ENCODE results near the gene MVK.
A peak's percentile ranks its signal among the peaks of the same experiment; 100 is the strongest.
"Not testable (repeated sequence)": the region's sequence is repeated elsewhere in the genome, so short reads cannot be mapped to it uniquely, and the experiment has no call there.

Gene MVK

DNA sequence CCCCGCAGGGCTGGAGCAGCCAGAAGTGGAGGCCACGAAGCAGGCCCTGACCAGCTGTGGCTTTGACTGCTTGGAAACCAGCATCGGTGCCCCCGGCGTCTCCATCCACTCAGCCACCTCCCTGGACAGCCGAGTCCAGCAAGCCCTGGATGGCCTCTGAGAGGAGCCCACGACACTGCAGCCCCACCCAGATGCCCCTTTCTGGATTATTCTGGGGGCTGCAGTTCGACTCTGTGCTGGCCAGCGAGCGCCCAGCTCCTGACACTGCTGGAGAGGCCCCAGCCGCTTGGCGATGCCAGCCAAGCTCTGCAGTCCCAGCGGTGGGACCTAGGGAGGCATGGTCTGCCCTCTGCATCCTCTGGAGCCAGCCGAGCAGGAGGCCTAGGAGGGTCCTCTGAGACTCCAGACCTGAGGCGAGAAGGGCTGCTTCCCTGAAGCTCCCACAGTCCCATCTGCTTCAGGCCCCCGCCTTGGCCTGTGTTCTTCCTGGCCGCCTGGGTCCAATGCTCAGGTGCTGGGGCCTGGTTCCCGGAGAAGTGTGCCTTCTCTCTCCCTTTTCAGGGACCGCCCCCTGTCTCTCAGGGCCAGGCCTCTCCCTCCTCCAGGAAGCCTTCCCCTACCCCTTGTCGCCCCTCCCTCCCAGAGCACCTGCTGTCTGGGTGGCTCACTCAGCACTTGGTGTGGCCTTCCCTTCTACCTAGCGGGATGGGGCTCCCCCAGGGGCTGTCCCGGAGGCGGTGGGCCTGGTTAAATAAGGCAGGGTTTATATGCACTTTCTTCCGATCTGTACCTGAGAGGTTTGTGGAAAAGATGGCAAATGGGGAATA lies 23.0 kb downstream of the MVK start:
- H3K4me3 Mint-ChIP-seq = no peak overlapping the region

DNA sequence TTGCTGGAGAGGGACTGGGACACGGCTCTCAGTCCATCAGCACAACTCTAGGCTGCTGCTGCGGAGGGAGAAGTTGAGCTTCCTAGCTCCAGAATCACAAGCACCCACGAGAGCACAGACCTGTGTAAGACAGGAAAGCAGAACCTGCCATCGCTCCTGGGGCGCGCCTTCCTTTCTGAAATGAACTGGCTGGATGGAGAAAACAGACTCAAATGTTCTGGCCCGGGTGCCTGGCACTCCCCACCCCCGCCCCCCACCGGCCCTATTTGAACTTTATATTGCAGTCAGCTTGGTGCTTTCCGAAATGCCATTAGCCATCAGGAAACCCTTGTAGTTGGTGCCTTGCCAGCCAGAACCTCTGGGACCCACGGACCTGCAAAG lies 23.8 kb downstream of the MVK start:
- peak overlapping the region; percentile 43 for H3K4me3 Mint-ChIP-seq
- H3K4me1 Mint-ChIP-seq = peaks cover 10% of the 10 kb centered on the region
- H3K27me3 Mint-ChIP-seq = no peaks in the 10 kb centered on the region
- no peaks in the 10 kb centered on the region for H3K9me3 Mint-ChIP-seq
- no peaks in the 10 kb centered on the region for H3K36me3 Mint-ChIP-seq
- no peak overlapping the region for H3K27ac Mint-ChIP-seq
- ATAC-seq (ENCODE audit: low read depth) = peak; percentile 8
- DNase-seq (ENCODE audit: low spot score in 2 of 2) = no peak

More for the DNA sequence above, 23.0 kb downstream of the MVK start:
- DNase-seq (ENCODE audit: low spot score in 2 of 2) (no peak), ATAC-seq (ENCODE audit: low read depth) (no peak)
- Mint-ChIP-seq H3K27me3 (no peaks in the 10 kb centered on the region), H3K36me3 (no peaks in the 10 kb centered on the region), H3K27ac (no peak overlapping the region), H3K4me1 (peaks cover 10% of the 10 kb centered on the region), H3K9me3 (no peaks in the 10 kb centered on the region)

- DNase-seq (ENCODE audit: low spot score in 2 of 2) (peak; percentile 36 to 62), ATAC-seq (ENCODE audit: low read depth) (peak; percentile 62)
- H3K4me1 Mint-ChIP-seq = peaks cover 10% of the 10 kb centered on the region
- peak overlapping the region; percentile 43 for H3K4me3 Mint-ChIP-seq
- H3K27me3 Mint-ChIP-seq = no peaks in the 10 kb centered on the region
- H3K27ac Mint-ChIP-seq = no peak overlapping the region
- no peaks in the 10 kb centered on the region for H3K9me3 Mint-ChIP-seq
- H3K36me3 Mint-ChIP-seq = no peaks in the 10 kb centered on the region
Observed at GRCh38 chr12:109597795-109598427, 24.3 kb downstream of the MVK start.

DNA sequence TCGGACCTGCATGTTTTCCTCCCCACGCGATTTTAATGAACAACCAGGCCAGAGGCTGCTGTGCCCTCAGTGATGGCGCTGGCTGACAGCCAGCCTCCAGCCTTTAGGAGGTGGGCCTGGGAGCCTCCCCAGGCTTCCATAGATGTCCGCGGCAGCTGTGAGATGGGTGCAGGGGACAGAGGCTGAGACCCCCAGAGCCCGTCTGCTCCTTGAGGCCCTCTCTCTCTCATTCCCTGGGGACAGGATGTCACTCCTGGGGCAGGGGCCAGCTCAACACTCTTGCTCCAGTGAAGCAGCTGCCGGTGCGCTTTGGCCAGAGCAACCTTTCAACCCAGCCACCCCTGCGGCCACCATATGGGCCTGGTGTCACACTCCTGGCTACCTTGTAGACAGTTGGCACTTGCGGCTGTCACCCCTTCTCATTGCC lies 24.8 kb downstream of the MVK start:
- DNase-seq (ENCODE audit: low spot score in 2 of 2) = no peak
- no peaks in the 10 kb centered on the region for H3K27me3 Mint-ChIP-seq
- H3K36me3 Mint-ChIP-seq = no peaks in the 10 kb centered on the region
- no peak overlapping the region for H3K27ac Mint-ChIP-seq
- H3K4me3 Mint-ChIP-seq = no peak overlapping the region
- no peaks in the 10 kb centered on the region for H3K9me3 Mint-ChIP-seq
- peaks cover 10% of the 10 kb centered on the region for H3K4me1 Mint-ChIP-seq
- ATAC-seq (ENCODE audit: low read depth) = no peak

DNA sequence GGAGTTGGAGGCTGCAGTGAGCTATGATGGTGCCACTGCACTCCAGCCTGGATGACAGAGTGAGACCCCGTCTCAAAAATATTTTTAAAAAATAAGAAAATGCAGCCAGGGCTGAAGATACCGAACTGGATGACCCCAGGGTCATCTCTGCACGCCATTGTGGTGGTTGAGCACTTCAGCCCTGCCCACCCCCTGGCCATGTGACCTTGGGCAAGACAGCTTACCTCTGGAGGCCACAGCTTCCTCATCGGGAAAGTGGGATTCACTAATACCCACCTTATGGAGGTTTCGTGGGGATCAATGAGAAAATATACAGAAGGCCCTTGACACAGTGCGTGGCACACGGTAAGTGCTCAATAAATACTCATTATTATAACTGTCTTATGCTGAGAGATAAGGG lies 25.5 kb downstream of the MVK start:
- Mint-ChIP-seq H3K36me3 (no peaks in the 10 kb centered on the region), H3K4me1 (peaks cover 14% of the 10 kb centered on the region), H3K27me3 (no peaks in the 10 kb centered on the region), H3K9me3 (no peaks in the 10 kb centered on the region), H3K27ac (no peak overlapping the region), H3K4me3 (no peak overlapping the region)
- DNase-seq (ENCODE audit: low spot score in 2 of 2) (no peak), ATAC-seq (ENCODE audit: low read depth) (no peak)

GRCh38 chr12:109600481-109600880 lies 26.9 kb downstream of the MVK start:
- DNase-seq (ENCODE audit: low spot score in 2 of 2) (no peak), ATAC-seq (ENCODE audit: low read depth) (no peak)
- Mint-ChIP-seq H3K27ac (peak overlapping the region; percentile 50), H3K36me3 (no peaks in the 10 kb centered on the region), H3K27me3 (peaks cover 2% of the 10 kb centered on the region), H3K9me3 (no peaks in the 10 kb centered on the region), H3K4me3 (no peak overlapping the region), H3K4me1 (peaks cover 14% of the 10 kb centered on the region)

- H3K9me3 Mint-ChIP-seq = no peaks in the 10 kb centered on the region
- H3K4me1 Mint-ChIP-seq = peaks cover 10% of the 10 kb centered on the region
- DNase-seq (ENCODE audit: low spot score in 2 of 2) (no peak), ATAC-seq (ENCODE audit: low read depth) (no peak)
- H3K4me3 Mint-ChIP-seq = no peak overlapping the region
- H3K36me3 Mint-ChIP-seq = no peaks in the 10 kb centered on the region
- H3K27me3 Mint-ChIP-seq = peaks cover 2% of the 10 kb centered on the region
- peak overlapping the region; percentile 50 for H3K27ac Mint-ChIP-seq
Observed at GRCh38 chr12:109600995-109601394, 27.4 kb downstream of the MVK start.

DNA sequence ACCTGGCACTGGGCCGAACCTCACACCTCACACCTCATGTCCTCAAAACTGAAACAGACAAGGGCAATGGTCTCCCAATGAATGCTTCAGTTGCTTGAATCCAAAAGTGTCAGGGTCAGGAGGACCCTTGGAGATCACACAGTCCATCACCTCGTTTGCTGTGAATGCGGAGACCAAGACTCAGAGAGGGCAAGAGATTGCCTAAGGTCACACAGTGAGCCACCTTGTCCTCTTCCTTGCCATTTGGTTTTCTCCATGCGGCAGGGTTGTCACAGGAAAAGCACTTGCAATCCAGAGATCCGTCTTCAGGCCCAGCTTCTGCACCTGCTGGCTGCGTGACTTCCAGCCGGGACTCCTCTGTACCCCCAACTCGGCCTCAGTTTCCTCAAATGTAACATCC lies 28.0 kb downstream of the MVK start:
- H3K9me3 Mint-ChIP-seq = no peaks in the 10 kb centered on the region
- peaks cover 2% of the 10 kb centered on the region for H3K27me3 Mint-ChIP-seq
- no peak overlapping the region for H3K4me3 Mint-ChIP-seq

DNA sequence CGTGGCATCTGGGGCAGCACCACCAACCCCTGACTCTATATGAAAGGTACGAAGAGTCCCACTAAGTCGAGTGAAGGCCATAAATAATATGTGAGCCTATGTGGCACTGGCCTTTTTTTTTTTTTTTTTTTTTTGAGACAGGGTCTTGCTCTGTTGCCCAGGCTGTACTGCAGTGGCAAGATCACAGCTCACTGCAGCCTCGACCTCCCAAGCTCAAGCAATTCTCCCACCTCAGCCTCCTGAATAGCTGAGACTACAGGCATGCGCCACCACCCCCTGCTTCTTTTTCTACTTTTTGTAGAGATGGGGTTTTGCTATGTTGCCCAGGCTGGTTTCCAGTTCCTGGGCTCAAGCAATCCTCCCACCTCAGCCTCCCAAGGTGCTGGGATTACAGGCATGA lies 28.5 kb downstream of the MVK start:
- not testable (repeated sequence) for H3K27ac Mint-ChIP-seq; H3K36me3 Mint-ChIP-seq; H3K4me3 Mint-ChIP-seq; H3K9me3 Mint-ChIP-seq; H3K27me3 Mint-ChIP-seq; DNase-seq (ENCODE audit: low spot score in 2 of 2); ATAC-seq (ENCODE audit: low read depth)
- H3K4me1 Mint-ChIP-seq = peaks cover 10% of the 10 kb centered on the region

More for the DNA sequence above, 28.0 kb downstream of the MVK start:
- Mint-ChIP-seq H3K4me1 (peaks cover 10% of the 10 kb centered on the region), H3K36me3 (no peaks in the 10 kb centered on the region), H3K27ac (peak overlapping the region; percentile 50)
- no peak for ATAC-seq (ENCODE audit: low read depth)
- no peak for DNase-seq (ENCODE audit: low spot score in 2 of 2)

DNA sequence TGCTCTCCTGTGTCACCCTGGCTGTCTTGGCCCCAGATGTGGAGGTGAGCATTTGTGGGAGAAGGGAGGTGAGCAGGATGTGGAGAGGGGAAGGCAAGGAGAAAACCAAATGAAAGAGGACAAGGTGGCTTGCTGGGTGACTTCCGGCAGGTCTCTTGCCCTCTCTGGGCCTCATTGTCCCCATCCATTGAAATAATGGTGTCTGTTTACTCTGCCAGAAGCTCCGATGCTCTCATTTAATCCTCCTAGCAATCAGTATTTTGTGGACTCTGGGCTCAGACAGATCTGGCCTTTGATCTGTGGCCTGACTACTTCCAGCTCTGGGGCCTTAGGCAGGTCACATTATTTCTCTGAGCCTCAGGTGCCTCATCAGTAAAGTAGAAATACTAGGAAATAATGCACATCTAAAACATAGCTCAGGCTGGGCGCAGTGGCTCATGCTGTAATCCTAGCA lies 30.6 kb downstream of the MVK start:
- Mint-ChIP-seq H3K4me1 (peaks cover 4% of the 10 kb centered on the region), H3K4me3 (no peak overlapping the region)

DNA sequence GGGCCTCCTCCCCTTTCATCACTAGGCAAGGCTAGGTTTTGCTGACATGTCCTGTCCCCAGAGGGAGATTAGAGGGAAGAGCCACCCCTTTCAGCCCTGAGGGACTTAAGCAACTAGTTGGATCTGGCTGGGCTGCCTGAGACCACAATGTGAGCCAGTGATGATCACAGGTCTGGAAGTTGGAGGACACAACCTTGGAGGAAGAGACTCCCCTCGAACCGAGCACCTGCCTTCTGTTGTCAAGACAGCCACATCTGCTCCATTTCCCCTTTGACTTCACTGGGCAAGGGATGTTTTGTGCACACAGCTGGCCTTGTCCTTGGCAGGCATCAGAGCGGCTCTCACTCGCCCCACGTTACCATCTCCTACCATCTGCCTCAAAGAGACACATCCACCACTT lies 31.4 kb downstream of the MVK start:
- H3K4me3 Mint-ChIP-seq = no peak overlapping the region
- no peak overlapping the region for H3K27ac Mint-ChIP-seq
- H3K9me3 Mint-ChIP-seq = no peaks in the 10 kb centered on the region
- H3K36me3 Mint-ChIP-seq = no peaks in the 10 kb centered on the region
- ATAC-seq (ENCODE audit: low read depth) (no peak), DNase-seq (ENCODE audit: low spot score in 2 of 2) (no peak)
- H3K27me3 Mint-ChIP-seq = peaks cover 9% of the 10 kb centered on the region
- peaks cover 4% of the 10 kb centered on the region for H3K4me1 Mint-ChIP-seq

More for the DNA sequence above, 30.6 kb downstream of the MVK start:
- Mint-ChIP-seq H3K27ac (no peak overlapping the region), H3K27me3 (peaks cover 9% of the 10 kb centered on the region), H3K36me3 (no peaks in the 10 kb centered on the region), H3K9me3 (no peaks in the 10 kb centered on the region)
- ATAC-seq (ENCODE audit: low read depth) (no peak), DNase-seq (ENCODE audit: low spot score in 2 of 2) (no peak)

GRCh38 chr12:109605599-109606228 lies 32.1 kb downstream of the MVK start:
- no peak overlapping the region for H3K4me3 Mint-ChIP-seq
- H3K9me3 Mint-ChIP-seq = no peaks in the 10 kb centered on the region
- ATAC-seq (ENCODE audit: low read depth) (no peak), DNase-seq (ENCODE audit: low spot score in 2 of 2) (no peak)
- H3K36me3 Mint-ChIP-seq = no peaks in the 10 kb centered on the region
- peaks cover 4% of the 10 kb centered on the region for H3K4me1 Mint-ChIP-seq
- peaks cover 9% of the 10 kb centered on the region for H3K27me3 Mint-ChIP-seq
- H3K27ac Mint-ChIP-seq = no peak overlapping the region

GRCh38 chr12:109606320-109607028 lies 32.9 kb downstream of the MVK start:
- peaks cover 11% of the 10 kb centered on the region for H3K27me3 Mint-ChIP-seq
- no peak for ATAC-seq (ENCODE audit: low read depth)
- H3K4me1 Mint-ChIP-seq = peaks cover 4% of the 10 kb centered on the region
- no peaks in the 10 kb centered on the region for H3K9me3 Mint-ChIP-seq
- H3K27ac Mint-ChIP-seq = no peak overlapping the region
- no peak overlapping the region for H3K4me3 Mint-ChIP-seq
- DNase-seq (ENCODE audit: low spot score in 2 of 2) = no peak
- no peaks in the 10 kb centered on the region for H3K36me3 Mint-ChIP-seq

- DNase-seq (ENCODE audit: low spot score in 2 of 2) (no peak), ATAC-seq (ENCODE audit: low read depth) (no peak)
- no peak overlapping the region for H3K27ac Mint-ChIP-seq
- H3K36me3 Mint-ChIP-seq = no peaks in the 10 kb centered on the region
- peaks cover 4% of the 10 kb centered on the region for H3K4me1 Mint-ChIP-seq
- H3K4me3 Mint-ChIP-seq = no peak overlapping the region
- peaks cover 11% of the 10 kb centered on the region for H3K27me3 Mint-ChIP-seq
- no peaks in the 10 kb centered on the region for H3K9me3 Mint-ChIP-seq
Observed at GRCh38 chr12:109607618-109608017, 34.0 kb downstream of the MVK start.

Measured in memory B cell (primary cell).